Activated T-helper 1 cell treated with anti-CD3 and anti-CD28 coated beads, Interleukin-12 subunit alpha, Interleukin-12 subunit beta, Interleukin-2, Interleukin-4 antibody, amounts not matched to agents 30 ng/mL and 10 ng/mL and 1 ng/mL, durations not matched to agents 14 hours and 24 hours and 36 hours (primary cell): ENCODE measurements around the gene RGR. TPM values are rescaled to one million over a fixed set of nuclear protein-coding genes. Genes with fewer than 3 reads are reported as not detected.

Experiments
- DNase-seq: peaks from one replicate; pipeline ENCODE4 v3.0.0; 2021; ENCODE audit warnings: low spot score
- H3K27ac Mint-ChIP-seq: one replicate; pipeline ENCODE4 v1.8.0; 2021; ENCODE audit warnings: mild to moderate bottlenecking, mixed read lengths
- H3K27me3 Mint-ChIP-seq: one replicate; pipeline ENCODE4 v1.8.0; 2022; ENCODE audit warnings: mild to moderate bottlenecking, moderate library complexity, mixed read lengths; ENCODE audit not compliant: insufficient read depth
- H3K36me3 Mint-ChIP-seq: one replicate; pipeline ENCODE4 v1.8.0; 2021; ENCODE audit warnings: low read depth, mixed read lengths
- H3K4me1 Mint-ChIP-seq: one replicate; pipeline ENCODE4 v1.8.0; 2021; ENCODE audit warnings: low read depth, mixed read lengths
- H3K4me3 Mint-ChIP-seq: one replicate; pipeline ENCODE4 v1.8.0; 2021; ENCODE audit warnings: mild to moderate bottlenecking, moderate library complexity, mixed read lengths
- H3K9me3 Mint-ChIP-seq: one replicate; pipeline ENCODE4 v1.8.0; 2021; ENCODE audit warnings: mixed read lengths
- intact Hi-C: fragments of 100-400 bp; cut with micrococcal nuclease; formaldehyde crosslinking; loops from one replicate; pipeline ENCODE4 v1.15.1; 2024
- total RNA-seq: library from RNA; stranded (reverse); gene quantifications from 2 replicates; pipeline ENCODE4 v1.2.3, GENCODE V29; 2022

RGR gene
- total RNA-seq, 1 donor from 2014 or later = not detected

DNA sequence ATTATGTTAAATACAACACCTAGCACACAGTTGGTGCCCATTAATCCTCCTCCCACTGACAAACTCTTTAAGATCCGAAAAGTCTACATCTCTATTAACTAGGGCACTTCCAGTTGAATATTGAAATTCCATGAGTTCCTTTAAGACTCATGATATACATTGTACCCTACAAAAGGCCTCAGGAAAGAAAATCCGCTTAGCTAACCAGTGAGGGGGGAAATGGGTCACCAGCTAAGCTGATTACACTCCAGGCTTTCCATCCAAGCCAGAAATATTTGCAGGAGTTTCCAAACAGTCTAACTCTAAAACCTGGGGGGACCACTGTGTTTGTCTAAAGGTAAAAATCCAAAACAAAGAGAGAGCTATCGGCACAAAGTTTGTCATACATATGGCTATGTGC, 18.2 kb upstream of the RGR start:
- no peak for DNase-seq
- Mint-ChIP-seq H3K36me3 (no peaks in the 10 kb centered on the region), H3K27me3 (peaks cover 1% of the 10 kb centered on the region), H3K9me3 (no peaks in the 10 kb centered on the region), H3K4me3 (no peak overlapping the region), H3K4me1 (no peaks in the 10 kb centered on the region), H3K27ac (no peak overlapping the region)
- intact Hi-C loops = no loop called here

DNA sequence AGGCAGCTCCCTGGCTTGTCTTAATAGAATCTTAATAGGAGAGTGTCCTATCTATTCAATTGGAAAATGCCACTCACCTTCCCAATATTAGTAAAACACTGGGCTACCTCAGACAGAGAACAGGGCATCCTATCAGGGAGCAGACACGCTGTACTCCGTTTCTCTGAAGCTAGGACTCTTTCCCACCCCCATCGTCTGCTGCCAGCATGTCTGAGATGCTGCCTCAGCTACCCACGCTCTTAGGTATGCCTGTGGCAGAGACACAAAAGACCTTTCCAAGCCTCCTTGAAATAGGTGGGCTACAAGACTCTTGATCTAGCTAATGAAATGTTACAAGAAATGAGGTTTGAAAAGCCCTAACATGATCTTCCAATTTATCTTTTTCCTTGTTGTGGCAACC, 17.0 kb upstream of the RGR start:
- DNase-seq = no peak
- H3K4me3 Mint-ChIP-seq = no peak overlapping the region
- no peaks in the 10 kb centered on the region for H3K36me3 Mint-ChIP-seq
- H3K27ac Mint-ChIP-seq = no peak overlapping the region
- peaks cover 1% of the 10 kb centered on the region for H3K27me3 Mint-ChIP-seq
- H3K9me3 Mint-ChIP-seq = no peaks in the 10 kb centered on the region
- no peaks in the 10 kb centered on the region for H3K4me1 Mint-ChIP-seq
- intact Hi-C loops = no loop called here

DNA sequence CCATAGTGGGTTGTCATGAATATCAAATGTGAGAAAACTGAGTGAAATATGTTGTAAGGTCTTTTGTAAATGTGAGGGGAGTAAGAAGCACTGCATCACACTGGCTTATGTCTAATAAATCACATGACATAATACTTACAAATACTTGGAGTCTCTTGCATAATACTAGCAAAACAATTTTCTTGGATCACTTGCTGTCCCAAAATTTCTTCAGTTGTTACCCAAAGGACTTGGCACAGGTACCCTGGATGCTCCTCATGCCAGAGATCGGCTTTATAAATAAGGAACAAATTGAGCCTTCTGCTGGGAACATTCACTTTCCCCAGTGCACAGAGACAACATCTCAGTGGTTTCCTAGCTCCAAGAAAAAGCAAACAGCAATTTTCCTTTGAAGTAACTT, 14.5 kb upstream of the RGR start:
- no peaks in the 10 kb centered on the region for H3K9me3 Mint-ChIP-seq
- no peak for DNase-seq
- no peaks in the 10 kb centered on the region for H3K36me3 Mint-ChIP-seq
- no peak overlapping the region for H3K27ac Mint-ChIP-seq
- no peaks in the 10 kb centered on the region for H3K4me1 Mint-ChIP-seq
- peaks cover 1% of the 10 kb centered on the region for H3K27me3 Mint-ChIP-seq
- intact Hi-C loops = no loop called here
- H3K4me3 Mint-ChIP-seq = no peak overlapping the region

DNA sequence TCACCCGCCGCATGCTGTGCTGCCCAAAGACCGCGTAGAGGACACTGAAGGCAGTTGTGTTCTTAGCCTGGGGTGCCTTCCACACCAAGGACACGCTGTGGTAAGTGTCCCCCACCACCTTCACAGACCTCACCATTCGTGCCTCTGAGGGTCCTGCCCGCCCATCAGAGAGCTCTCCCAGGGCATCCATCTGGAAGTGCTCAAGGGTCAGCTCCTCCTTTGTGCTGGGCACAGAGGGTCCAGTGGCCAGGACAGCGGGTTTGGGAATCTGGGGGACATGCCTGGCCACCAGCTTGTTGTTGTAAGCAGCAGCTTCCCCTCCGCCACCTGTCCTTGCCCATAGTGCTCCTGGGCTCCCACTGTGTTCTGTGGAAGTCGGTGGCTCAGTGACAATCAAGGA, 12.5 kb upstream of the RGR start:
- Mint-ChIP-seq H3K4me3 (no peak overlapping the region), H3K36me3 (no peaks in the 10 kb centered on the region), H3K27me3 (peaks cover 1% of the 10 kb centered on the region), H3K27ac (no peak overlapping the region), H3K9me3 (no peaks in the 10 kb centered on the region), H3K4me1 (no peaks in the 10 kb centered on the region)
- intact Hi-C loops = no loop called here
- DNase-seq = no peak

GRCh38 chr10:84233940-84234339, 10.9 kb upstream of the RGR start:
- intact Hi-C loops = no loop called here
- H3K36me3 Mint-ChIP-seq = no peaks in the 10 kb centered on the region
- H3K4me1 Mint-ChIP-seq = no peaks in the 10 kb centered on the region
- H3K27me3 Mint-ChIP-seq = peaks cover 3% of the 10 kb centered on the region
- no peak for DNase-seq
- no peak overlapping the region for H3K4me3 Mint-ChIP-seq
- no peak overlapping the region for H3K27ac Mint-ChIP-seq
- no peaks in the 10 kb centered on the region for H3K9me3 Mint-ChIP-seq

- no peak for DNase-seq
- Mint-ChIP-seq H3K4me1 (no peaks in the 10 kb centered on the region), H3K27me3 (peaks cover 3% of the 10 kb centered on the region), H3K36me3 (no peaks in the 10 kb centered on the region), H3K4me3 (no peak overlapping the region), H3K9me3 (no peaks in the 10 kb centered on the region), H3K27ac (no peak overlapping the region)
- intact Hi-C loops = no loop called here
Observed at GRCh38 chr10:84234479-84234878, 10.4 kb upstream of the RGR start.

GRCh38 chr10:84235096-84235495, 9.8 kb upstream of the RGR start:
- no peak overlapping the region for H3K4me3 Mint-ChIP-seq
- no peaks in the 10 kb centered on the region for H3K4me1 Mint-ChIP-seq
- no peaks in the 10 kb centered on the region for H3K36me3 Mint-ChIP-seq
- intact Hi-C loops = no loop called here
- peaks cover 3% of the 10 kb centered on the region for H3K27me3 Mint-ChIP-seq
- no peak for DNase-seq
- H3K9me3 Mint-ChIP-seq = no peaks in the 10 kb centered on the region
- no peak overlapping the region for H3K27ac Mint-ChIP-seq

GRCh38 chr10:84236807-84237198, 8.1 kb upstream of the RGR start:
- Mint-ChIP-seq H3K36me3 (no peaks in the 10 kb centered on the region), H3K27me3 (peaks cover 6% of the 10 kb centered on the region)

DNA sequence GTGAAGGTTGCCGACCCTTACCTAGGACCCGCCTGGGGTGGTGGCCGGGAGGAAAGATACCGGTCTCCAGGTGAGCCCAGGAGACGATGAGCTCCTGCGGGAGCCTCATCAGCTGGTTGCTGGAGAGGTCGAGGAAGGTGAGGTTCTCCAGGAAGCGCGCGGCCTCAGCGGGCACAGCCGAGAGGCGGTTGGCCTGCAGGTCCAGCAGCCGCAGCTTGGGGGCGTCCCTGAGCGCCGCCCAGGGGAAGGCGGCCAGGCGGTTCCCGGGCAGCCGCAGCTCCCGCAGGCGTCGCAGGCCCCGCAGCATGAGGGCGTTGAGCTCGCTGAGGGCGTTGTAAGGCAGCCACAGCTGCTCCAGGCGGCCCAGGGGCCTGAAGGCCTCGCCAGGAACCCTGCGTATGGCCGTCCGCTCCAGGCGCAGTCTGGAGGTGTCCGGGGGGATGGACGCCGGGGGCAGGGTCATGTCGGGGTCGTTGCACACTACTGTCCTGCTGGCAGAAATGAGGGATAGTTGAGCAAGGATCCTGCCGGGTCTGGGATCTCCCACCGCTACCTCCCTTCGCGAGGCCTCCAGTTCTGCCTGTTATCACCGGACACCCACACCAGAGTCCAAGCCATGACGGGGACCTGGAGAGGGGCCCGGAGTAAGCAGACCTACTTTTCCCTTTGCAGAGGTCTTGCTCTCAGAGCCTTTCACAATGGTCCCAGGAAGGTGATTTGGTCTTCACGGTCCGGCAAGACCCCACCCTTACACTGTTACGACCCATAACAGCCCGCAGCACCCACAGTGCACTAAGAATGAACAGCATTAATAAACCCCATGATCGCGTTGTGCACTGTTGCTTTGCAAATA, 7.4 kb upstream of the RGR start:
- Mint-ChIP-seq H3K27ac (no peak overlapping the region), H3K36me3 (no peaks in the 10 kb centered on the region), H3K9me3 (no peaks in the 10 kb centered on the region), H3K4me3 (no peak overlapping the region), H3K27me3 (peaks cover 6% of the 10 kb centered on the region), H3K4me1 (no peaks in the 10 kb centered on the region)
- no peak for DNase-seq
- intact Hi-C loops = no loop called here

More at GRCh38 chr10:84236807-84237198, 8.1 kb upstream of the RGR start:
- Mint-ChIP-seq H3K27ac (no peak overlapping the region), H3K4me3 (no peak overlapping the region), H3K4me1 (no peaks in the 10 kb centered on the region), H3K9me3 (no peaks in the 10 kb centered on the region)
- intact Hi-C loops = no loop called here
- DNase-seq = no peak

- DNase-seq = no peak
- H3K4me3 Mint-ChIP-seq = no peak overlapping the region
- intact Hi-C loops = no loop called here
- peaks cover 6% of the 10 kb centered on the region for H3K27me3 Mint-ChIP-seq
- H3K27ac Mint-ChIP-seq = no peak overlapping the region
- H3K4me1 Mint-ChIP-seq = no peaks in the 10 kb centered on the region
- no peaks in the 10 kb centered on the region for H3K36me3 Mint-ChIP-seq
- no peaks in the 10 kb centered on the region for H3K9me3 Mint-ChIP-seq
Observed at GRCh38 chr10:84238909-84239308, 5.9 kb upstream of the RGR start.

DNA sequence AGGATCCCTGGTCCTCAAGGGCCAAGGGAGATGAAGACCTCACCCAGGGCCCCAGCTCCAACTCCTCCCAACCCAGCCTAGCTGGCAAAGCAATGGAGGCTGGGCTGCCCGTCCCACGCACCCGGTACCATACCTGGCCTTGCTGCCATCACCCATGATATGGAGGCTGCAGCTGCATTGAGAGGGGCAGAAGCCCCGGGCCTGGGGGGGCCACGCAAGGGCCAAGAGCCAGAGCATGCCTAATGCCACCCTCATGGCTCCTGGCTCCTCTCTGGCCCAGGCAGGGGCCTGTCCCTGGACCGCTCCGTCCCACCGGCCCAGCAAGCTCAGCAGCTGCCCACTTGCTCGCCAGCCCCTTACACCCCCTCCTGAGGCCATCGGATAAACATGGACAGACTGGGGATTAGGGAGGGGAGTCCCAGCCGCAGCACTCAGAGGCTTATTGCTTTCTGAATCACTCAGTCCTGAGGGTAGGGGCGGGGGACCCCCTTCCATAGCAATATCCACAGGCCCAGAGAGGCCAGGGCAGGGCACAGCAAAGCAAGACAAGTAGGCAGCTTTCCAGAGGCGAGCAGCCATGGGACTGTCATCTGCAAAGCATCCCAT, 3.6 kb upstream of the RGR start, which contains the start of gene LRIT1:
TSS of gene LRIT1 (minus strand) at position 362 of the 606 bp plus-strand sequence. CDS start at position 255, 107 bp downstream.
- H3K4me1 Mint-ChIP-seq = no peaks in the 10 kb centered on the region
- intact Hi-C loops = no loop called here
- no peak within 1 kb of the TSS for H3K4me3 Mint-ChIP-seq
- DNase-seq = no peak
- H3K27ac Mint-ChIP-seq = no peak within 1 kb of the TSS
- H3K9me3 Mint-ChIP-seq = no peaks in the 10 kb centered on the region
- H3K27me3 Mint-ChIP-seq = peaks cover 6% of the 10 kb centered on the region
- H3K36me3 Mint-ChIP-seq = no peaks in the 10 kb centered on the region

GRCh38 chr10:84243759-84244158, 1.1 kb upstream of the RGR start:
- H3K27ac Mint-ChIP-seq = no peak overlapping the region
- no peaks in the 10 kb centered on the region for H3K9me3 Mint-ChIP-seq
- H3K4me1 Mint-ChIP-seq = no peaks in the 10 kb centered on the region
- H3K36me3 Mint-ChIP-seq = no peaks in the 10 kb centered on the region
- no peak for DNase-seq
- intact Hi-C loops = no loop called here
- H3K27me3 Mint-ChIP-seq = peaks cover 9% of the 10 kb centered on the region
- no peak overlapping the region for H3K4me3 Mint-ChIP-seq

- no peak for DNase-seq
- H3K36me3 Mint-ChIP-seq = no peaks in the 10 kb centered on the region
- H3K9me3 Mint-ChIP-seq = no peaks in the 10 kb centered on the region
- peaks cover 6% of the 10 kb centered on the region for H3K27me3 Mint-ChIP-seq
- no peak overlapping the region for H3K4me3 Mint-ChIP-seq
- H3K27ac Mint-ChIP-seq = no peak overlapping the region
- no peaks in the 10 kb centered on the region for H3K4me1 Mint-ChIP-seq
- intact Hi-C loops = no loop called here
Observed at GRCh38 chr10:84247496-84247895, 2.6 kb downstream of the RGR start.
